GM20431 (cell line): Measurements from ENCODE around the gene TBC1D22A.
"Not testable (repeated sequence)": the region's sequence is repeated elsewhere in the genome, so short reads cannot be mapped to it uniquely, and the experiment has no call there.

Experiments used
- in situ Hi-C: fragments of 300-500 bp; cut with MseI, MboI; formaldehyde crosslinking; loops from one replicate; pipeline ENCODE4 v1.15.0; 2020; ENCODE audit warnings: low sequenced_read_pairs; ENCODE audit not compliant: unreplicated experiment

Gene TBC1D22A, protein sequence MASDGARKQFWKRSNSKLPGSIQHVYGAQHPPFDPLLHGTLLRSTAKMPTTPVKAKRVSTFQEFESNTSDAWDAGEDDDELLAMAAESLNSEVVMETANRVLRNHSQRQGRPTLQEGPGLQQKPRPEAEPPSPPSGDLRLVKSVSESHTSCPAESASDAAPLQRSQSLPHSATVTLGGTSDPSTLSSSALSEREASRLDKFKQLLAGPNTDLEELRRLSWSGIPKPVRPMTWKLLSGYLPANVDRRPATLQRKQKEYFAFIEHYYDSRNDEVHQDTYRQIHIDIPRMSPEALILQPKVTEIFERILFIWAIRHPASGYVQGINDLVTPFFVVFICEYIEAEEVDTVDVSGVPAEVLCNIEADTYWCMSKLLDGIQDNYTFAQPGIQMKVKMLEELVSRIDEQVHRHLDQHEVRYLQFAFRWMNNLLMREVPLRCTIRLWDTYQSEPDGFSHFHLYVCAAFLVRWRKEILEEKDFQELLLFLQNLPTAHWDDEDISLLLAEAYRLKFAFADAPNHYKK

DNA sequence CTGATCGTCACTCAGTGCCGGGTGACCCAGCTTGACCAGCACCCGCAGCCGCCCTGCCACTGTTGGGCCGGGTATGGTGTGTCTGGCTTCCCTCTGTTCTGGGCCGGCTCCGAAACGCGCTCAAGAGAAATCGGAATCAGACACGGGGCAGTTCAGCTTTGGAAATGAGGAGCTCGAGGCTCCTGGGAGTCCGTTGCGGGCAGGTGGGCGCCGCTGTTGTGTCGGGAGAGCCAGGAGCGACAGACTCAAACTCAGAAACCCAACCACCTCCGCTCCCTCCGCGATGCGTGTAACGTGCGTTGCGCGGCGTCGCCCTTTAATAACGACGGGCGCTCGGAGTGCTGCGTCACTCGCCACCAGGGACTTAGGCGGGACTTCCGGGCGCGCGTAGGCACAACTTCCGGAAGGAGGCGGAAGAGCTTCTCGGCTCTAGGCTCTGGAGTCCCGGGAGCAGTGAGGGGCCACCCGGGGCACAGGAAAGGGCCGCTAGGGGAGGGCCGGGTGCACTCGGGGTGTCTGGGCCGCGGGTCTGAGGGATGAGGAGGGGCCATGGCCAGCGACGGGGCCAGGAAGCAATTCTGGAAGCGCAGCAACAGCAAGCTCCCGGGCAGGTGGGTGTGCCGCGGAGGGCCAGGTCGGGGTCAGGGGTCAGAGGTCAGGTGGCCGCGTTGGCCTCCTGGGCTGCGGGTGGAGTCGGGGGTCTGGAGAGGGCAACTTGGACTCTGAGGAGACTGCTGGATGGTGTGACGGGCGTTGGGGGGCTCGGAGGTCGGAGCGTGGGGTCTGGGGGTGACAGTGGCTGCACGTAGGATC is at the start of gene TBC1D22A:
Gene TBC1D22A, plus strand, starts transcription at position 413 of the 813 bp plus-strand sequence. Its CDS starts 137 bp downstream, at position 550.
- in situ Hi-C loops = no loop called here

DNA sequence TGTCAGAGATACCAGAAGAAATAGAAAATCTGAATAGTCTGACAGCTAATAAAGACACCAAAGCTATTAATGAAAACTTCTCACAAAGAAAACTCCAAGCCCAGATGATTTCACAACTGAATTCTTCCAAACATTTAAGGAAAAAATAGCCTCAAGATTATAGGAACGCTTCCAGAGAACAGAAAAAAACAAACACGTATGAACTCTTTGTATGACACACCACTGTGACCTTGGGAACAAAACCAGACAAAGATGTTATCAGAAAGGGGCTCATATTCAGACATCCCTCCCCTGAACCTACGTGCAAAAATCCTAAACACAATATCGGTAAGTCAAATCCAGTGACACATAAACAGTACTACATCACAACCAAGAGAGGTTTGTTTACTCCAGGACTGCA is 47.9 kb upstream of the TBC1D22A start:
- in situ Hi-C loops = no loop called here

DNA sequence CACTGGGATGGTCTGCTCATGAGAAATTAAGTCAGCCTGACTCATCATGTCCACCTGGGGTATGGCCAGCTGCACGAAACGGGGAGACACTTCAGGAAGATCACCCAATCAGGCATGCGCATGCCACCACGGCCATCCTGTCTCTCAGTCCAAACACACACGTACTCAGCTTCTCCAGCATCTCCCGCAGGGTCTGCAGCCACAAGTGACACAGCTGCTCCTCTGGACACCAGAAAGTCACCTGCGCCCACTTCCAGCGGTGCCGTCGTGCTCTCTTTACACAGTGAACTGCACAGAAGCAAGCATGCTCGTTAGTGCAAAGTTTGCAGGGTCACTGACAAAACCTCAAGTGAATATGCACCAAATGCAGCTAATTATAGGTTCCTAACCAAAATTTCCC is 42.5 kb upstream of the TBC1D22A start:
- in situ Hi-C loops = no loop called here

DNA sequence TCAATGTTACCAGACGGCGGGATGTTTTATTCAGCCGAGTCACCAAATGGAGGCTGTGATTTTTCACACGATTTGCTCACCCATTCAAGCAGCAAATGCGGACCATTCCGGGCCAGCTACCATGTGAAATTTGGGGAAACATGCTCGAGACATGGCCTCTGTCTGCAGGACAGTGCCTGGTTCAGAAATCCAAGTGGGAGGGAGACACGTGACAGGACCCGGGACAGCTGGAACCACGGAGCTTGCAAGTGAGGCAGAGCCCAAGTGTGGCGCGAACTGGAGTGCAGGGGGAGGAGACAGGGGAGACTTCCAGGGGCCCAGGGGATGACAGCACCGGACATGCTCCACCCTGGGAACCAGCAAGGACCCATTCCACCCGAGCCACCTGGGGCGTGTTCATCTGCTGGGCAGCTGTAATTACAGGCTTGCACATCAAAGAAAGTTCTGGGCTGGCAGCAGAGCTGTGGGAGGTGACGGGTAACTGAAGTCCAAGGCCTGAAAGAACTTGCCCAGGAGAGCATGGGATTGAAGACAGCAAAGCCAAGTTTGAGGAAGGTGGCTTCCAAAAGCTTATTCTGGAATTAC is 40.9 kb upstream of the TBC1D22A start:
- in situ Hi-C loops = no loop called here

DNA sequence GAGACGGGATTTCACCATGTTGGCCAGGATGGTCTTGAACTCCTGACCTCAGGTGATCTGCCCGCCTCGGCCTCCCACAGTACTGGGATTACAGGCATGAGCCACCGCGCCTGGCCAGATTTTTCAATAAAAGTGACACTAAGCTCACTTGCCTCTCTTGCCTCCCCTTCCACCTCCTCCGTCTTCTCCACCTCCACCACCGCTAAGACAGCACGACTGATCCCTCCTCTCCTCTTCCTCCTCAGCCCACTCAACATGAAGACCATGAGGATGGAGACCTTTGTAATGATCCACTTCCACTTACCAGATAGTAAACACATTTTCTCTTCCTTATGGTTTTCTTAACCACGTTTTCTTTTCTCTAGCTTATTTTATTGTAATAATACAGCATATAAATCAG is 38.6 kb upstream of the TBC1D22A start:
- in situ Hi-C loops = no loop called here

DNA sequence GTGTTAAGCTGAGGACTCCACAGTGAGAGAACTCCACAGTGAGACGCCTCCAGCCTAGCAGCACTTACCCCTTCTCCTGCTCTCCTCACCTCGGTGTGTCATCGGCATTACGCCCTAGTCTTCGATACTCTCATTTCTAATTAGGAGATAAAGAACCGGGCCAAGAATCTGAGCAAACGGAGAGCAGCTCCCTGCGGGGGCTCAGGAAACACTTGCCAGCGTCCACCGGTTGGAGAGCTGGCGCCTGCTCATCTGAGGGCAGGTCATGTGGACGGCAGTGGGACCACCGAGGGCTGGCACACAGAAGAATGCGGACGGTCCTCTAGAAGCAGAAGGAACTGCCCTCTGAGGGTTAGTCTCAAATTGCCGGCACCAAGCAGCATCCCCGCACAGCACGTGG is 37.4 kb upstream of the TBC1D22A start:
- in situ Hi-C loops = no loop called here

DNA sequence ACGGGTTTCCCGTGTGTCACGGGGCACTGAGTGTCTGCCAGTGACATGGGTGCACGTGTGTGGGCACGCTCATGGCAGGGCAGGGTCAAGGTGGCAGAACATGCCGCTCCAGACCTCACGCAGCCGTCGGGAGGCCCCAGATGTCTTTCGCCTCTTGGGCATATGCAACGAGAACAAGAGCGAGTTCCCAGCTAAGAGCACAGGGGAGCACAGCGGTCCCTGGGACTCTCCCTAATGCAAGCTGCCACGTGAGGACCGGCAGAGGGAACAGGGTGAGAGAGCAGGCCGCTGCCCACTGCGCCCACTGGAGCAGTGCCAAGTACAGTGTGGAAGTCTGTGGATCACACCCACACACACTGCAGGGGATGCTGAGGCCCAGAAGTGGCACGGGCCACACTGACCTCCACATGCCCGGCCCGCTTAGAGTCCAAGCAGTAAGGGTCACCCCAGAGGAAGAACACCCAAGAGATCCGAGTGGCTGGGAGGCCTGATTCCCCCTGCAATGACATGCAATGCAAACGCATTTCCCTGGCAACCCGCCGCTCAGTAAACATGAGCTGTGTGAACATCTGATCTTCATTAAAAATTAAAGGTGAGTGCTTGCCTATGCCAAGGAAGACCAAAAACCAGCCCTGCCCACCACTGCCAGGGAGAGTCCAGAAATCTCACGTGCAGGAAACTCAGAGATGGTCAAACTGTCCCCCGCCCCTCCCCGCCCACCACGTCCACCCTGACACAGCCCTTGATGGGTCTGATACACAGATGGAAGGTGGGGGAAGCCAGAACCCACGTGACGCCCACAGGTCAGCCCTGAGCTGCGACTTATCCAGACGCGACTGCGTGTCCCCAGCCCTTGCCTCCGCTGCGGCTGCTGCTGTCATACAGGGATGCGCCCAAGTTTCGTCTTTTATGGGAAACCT is 36.1 kb upstream of the TBC1D22A start:
- in situ Hi-C loops = no loop called here

DNA sequence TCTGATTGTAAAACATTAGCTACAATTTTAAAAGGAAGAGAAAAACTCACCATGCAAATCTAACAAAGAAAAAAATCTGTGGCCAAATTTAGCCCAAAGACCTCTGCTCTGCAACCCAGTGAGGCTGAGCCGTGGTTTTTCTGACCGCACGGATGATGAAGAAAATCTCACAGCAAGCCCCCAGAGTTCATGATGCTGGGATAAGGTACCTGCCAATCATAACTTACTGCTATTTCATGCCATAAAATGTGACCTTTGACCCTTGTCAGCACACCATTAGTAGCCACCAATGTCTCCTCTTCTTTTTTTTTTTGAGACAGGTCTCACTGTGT is 35.5 kb upstream of the TBC1D22A start:
- in situ Hi-C loops = no loop called here

DNA sequence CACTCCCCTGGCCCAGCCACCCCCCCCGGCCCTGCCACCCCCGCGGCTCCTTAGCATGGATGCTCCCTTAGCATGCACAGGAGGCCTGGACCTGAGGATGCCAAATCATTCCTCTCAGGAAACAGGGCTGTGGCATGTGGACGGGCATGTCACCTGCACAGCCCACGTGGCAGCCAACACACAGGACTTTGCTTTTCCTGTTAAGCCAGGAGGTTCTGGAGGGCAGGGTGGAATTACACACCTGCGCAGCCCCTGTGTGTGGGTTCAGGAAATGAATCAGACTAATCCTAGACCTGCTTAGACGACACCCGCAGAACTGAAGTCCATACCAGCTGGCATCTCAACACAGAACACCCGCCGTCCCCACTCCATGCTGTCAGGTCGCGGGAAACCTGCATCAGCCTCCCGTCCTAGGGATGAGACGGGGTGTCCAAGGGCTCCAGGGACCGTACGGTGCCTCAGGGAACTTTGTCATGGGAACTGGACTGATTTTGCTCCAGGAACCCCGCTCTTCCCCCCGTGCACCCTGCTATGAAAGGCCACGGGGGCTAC is 34.6 kb upstream of the TBC1D22A start:
- in situ Hi-C loops = no loop called here

DNA sequence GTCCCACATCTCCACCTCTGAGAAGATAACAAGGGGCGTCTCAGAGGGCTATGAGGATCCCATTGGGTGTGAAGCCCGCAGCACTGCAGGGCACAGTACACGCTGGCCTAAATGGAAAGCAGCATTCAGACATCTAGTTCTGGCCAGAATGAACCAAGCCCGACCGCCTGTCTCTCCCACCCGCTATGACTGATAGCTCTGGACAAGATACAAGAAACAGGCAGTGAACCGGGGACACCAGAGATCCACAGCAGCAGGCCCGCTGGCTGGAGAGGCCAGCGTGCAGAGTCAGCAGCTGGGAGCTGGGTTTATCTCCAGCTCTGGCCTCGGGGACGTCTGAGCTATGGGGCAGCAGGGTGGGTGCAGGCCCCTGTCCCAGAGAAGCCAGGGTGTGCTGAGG is 34.0 kb upstream of the TBC1D22A start:
- in situ Hi-C loops = no loop called here

DNA sequence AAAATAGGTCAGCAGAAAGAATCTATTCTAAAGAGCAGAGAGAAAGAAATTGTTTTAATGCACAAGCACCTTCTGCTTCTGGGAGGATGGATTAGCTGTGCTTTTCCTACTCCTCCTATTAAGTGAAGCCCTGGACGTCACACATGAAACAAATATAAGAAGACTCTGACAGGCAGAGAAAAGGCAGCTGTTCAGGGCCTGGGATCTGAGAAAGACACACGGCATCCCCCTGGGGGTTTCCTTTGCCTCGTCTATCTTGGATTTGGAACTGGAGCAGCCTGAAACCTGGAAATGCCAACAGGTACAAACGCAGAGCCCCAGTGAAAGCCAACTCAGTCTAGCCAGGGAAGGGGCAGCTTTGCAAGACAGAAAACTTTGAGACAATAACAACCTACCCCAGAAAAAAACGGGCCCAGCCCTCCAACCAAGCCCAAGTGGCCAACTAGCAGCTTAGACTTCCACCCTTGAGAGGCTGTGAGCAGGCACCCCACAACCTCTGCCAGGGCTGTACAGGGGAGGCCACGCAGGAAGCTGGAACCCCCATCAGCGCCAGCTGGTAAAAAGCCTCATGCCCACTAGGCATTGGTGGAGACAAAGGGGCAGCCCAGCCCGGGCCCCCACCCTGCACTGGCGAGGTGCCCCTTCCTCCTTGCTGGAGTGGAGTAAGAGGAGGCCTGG is 31.7 kb upstream of the TBC1D22A start:
- in situ Hi-C loops = no loop called here

DNA sequence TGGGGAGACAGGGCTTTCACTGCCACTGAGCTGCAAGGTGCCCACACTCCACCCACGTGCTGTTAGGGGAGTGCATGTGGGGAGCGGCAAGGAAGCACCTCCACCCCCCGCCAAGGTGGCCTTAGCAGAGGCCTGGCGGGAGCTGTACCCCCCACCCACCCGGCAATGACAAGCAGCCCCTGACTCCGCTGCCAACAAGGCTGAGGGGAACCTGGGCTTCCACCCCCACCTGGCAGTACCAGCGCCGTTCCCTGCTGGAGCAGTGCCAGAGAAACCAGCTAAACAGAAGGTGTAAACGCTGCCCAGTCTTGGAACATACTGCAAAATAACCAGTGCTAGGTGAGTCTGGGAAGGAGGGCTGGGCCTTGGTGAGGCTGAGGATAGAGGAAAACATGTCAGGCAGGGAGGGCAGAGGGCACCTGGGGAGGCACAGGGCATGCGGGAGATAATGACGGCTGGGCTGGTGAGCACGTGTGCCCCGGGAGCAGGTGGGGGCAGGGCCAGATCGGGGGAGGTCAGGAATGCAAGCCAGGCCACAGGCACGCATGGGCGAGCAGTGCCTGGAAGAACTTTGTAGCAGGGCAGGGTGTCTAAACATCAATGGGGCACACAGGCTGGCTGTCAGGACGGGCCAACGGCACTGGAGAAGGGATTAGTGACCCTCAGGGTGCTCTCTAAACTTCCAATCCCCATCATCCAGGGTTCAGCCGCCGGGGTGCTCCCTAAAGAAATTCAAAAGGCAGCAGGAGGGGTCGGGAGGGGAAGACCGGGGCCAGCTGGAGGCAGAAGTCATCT is 31.0 kb upstream of the TBC1D22A start:
- in situ Hi-C loops = no loop called here

DNA sequence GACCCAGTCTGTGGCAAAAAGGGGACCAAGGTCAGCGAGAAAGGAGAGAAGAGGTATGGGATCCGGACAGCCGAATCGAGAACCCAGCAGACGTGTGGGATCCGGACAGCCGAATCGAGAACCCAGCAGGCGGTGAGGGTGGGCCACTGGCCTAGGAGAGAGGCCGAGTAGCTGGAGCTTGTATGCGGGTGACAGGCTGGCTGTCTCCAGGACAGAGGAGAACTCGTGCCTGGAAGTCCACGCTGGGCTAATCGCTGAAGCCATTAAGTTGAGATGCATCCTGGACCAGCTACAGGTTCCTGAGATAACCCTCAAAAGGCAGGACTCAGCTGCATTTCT is 30.4 kb upstream of the TBC1D22A start:
- in situ Hi-C loops = no loop called here

DNA sequence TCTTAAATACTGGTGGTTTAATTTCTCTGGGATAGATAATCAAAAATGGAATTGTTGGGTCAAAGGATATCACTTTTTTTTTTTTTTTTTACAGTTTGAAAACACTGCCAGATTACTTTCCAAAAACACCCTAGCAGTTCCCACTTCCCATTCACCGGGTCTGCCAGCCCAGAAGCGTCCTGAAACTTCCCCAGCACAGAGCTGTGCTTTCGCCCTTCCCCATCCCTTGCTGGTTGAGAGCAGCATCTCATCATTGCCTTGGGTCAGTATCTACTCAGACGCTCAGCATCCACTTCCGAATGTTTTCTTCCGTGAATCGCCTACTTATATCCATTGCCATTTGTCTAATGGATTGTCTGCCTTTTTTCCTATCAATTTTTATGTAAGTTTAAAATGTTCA is 29.9 kb upstream of the TBC1D22A start:
- in situ Hi-C loops = no loop called here

DNA sequence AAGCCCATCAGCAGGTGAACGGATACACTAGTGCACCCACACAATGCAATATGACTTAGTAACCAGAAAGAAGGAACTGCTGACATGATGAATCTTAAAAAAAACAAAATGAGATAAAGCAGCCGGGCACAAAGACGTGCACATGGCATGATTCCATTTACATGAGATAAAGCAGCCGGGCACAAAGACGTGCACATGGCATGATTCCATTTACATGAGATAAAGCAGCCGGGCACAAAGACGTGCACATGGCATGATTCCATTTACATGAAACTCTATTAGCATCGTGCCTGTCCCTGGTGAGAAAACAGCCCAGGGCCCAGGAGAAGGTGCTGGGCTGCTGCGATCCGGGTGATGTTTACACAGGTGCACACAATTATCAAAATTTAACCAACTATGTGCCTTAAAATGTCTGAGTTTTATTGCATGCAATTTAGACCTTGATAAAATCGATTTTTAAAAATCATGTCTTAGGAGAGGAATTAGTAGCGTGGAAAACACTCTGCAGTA is 28.2 kb upstream of the TBC1D22A start:
- in situ Hi-C loops = not testable (repeated sequence)

DNA sequence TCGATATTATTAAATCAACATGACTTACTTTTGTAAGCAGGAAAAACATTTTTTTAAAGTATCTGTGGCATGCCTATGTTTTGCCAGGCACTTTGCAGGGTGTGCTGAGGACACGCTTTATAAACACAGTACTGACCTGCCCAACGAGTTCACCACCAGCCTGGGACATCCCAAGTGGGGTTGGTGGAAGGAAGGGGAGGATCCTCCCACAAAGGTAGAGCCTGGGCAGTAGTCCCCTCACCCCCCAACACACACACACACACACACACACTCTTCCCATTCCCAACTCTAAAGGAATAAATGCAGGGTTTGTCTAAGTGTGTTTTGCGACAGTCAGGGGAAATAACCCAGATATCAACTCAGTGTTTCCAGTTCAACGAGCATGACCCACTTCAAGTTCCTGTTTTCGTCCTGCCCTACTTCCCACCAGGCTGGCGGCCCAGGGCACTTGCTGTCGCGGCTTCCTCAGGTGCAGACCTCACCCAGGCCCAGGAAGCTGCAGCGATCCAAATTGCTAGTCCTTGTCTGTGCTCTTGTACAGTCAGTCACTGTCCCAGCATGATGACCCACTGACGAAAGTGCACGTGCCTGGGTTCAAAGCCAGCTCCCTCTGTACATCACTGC is 27.5 kb upstream of the TBC1D22A start:
- in situ Hi-C loops = no loop called here

DNA sequence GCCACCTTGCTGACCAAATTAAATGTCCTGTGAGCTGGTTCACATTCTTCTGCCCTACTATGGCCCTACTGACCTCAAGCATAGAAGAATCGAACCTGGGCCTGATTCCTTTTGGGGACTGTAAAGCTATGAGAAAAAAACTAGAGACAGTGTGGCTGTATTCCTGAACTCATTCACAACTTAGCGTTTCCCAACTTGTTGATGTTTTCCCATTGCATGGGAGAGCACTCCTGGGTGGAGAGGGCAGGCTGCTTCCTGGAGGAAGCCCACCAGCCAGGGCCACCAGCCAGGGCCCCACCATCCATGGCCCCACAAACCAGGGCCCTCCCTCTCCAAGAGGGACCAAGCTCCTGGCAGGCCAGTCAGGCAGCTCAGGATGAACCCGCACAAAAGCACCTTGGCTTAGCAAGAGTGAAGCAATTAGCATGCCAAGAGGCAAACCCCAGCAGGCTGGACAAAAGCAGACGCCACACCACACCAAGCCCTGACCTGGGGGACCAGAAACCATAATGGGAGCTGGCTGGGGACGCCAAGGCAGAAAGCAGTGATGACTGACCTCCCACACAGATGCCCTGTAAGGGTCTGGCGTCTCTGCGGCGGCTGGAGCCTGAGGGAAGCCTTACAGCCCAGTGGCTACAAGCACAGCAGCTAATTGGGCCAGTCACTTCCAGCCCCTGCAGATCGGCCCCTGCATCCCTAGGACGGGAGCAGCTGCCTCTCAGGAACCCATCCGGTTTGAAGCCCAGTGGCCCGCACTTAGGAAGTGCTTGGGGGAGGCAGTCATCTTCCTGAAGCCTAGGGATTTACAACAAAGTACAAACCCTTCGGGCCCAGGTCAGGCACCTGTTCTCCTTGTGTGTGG is 26.5 kb upstream of the TBC1D22A start:
- in situ Hi-C loops = no loop called here
